COR-L47 (cell line): ENCODE measurements around the gene CDYL2.
"Not testable (repeated sequence)": the region's sequence is repeated elsewhere in the genome, so short reads cannot be mapped to it uniquely, and the experiment has no call there.

ENCODE experiments used
- DNase-seq: peaks from one replicate; lab custom pipeline; 2025; lab: John Stamatoyannopoulos, UW

Gene CDYL2

DNA sequence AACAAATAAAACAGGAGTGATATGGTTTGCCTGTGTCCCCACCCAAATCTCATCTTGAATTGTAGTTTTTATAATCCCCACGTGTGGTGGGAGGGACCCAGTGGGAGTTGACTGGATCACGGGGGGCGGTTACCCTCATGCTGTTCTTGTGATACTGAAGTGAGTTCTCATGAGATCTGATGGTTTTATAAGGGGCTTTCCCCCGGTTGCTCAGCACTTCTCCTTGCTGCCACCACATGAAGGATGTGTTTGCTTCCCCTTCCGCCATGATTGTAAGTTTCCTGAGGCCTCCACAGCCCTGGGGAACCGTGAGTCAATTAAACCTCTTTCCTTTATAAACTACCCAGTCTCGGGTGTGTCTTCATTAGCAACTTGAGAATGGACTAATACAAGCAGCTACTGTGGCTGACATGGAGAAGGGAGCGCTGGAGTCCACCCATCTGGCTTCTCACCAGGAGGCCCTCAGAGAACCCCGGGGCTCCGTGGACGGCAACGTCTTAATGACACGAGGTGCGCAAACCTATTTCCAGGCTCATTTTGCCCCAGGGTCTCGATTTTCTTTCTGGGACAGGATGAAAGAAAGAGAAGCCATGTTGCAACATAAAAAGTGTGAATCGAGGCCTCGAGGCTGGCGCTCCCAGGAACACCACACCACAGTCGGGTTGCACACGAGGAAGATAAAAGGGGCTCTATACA, 134.1 kb downstream of the CDYL2 start:
- no peak for DNase-seq

DNA sequence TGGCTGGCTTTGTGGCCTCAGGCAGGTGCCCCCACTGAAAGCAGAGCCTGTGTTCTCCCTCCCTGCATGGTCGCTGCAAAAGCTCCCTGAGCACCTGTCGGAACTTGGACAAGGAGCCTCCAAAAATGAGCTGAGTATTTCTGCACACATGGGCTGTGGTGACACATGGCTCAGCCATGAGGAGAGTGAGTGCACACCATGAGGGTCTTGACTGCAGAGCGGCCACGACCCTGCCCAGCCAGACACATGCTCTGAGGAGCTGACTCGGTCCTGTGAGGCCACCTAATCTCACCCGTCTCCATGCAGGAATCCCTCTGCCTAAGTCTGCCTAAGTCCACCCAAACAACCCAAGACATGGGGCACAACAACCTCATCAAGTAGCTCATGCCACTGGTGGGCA, 134.7 kb downstream of the CDYL2 start:
- DNase-seq: no peak

DNA sequence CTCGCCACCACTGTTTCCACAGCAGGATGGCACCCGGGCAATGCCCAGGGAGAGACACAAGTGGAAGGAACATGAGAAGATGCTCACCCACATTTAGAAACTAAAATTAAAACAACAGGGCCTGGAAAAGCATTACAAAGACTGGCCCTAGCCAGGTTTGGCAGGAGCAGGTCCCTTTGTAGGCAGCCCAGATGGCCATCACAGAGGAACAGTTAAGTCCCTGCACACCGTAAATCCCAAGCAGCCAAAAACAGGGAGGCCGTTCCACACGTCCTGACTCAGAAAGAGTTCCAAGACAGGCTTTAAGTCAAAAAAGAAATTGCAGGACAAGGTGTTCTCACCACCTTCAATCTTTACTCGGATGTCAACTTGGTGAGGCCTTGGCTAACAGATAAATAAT, 136.5 kb downstream of the CDYL2 start:
- DNase-seq: no peak

- DNase-seq: no peak
Observed at GRCh38 chr16:80667251-80667560, 137.2 kb downstream of the CDYL2 start.

- DNase-seq: no peak
Observed at GRCh38 chr16:80666378-80667250, 137.8 kb downstream of the CDYL2 start.

- no peak for DNase-seq
Observed at GRCh38 chr16:80665356-80665755, 139.0 kb downstream of the CDYL2 start.

GRCh38 chr16:80664786-80665185, 139.6 kb downstream of the CDYL2 start:
- no peak for DNase-seq

GRCh38 chr16:80664226-80664625, 140.2 kb downstream of the CDYL2 start:
- no peak for DNase-seq

DNA sequence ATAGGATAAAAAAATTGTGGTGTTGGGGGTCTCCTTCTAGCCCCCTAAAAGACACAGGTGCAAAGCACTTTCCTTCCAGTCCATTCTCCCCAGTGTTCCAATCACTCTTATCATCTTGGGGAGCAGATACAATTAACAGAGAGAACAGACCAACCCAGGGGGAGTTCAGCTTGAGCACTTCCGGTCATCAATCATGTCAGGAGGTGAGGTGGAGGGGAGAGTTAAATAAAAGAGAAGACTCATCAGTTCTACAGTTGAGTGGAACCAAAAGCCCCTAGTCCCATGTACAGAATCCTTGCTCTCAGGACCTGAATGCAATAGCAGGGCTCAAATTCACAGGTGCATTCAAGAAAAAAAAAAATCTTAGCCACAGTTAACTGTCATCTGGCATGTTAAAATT, 141.3 kb downstream of the CDYL2 start:
- no peak for DNase-seq

- no peak for DNase-seq
Observed at GRCh38 chr16:80659865-80660264, 144.5 kb downstream of the CDYL2 start.

- no peak for DNase-seq
Observed at GRCh38 chr16:80656711-80657150, 147.7 kb downstream of the CDYL2 start.

DNA sequence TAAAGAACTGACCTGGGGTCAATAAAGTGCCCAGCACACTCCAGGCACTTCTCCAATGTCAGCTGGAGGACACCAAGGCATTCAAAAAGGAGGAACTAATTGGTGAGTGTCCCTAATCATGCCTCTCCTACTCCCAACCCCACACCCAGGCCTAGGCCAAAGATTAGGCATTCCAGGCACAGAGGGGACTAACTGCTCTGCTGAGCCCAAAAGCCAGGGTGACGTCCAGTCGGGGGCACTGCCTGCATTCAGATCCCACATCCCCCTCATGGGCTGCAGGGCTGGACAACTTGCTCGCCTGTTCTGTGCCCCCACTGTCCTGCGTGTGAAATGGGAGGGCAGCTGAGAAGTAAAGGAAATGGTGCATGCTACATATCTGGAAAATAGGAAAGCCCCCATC, 148.2 kb downstream of the CDYL2 start:
- DNase-seq: no peak

- no peak for DNase-seq
Observed at GRCh38 chr16:80655751-80656150, 148.6 kb downstream of the CDYL2 start.

GRCh38 chr16:80654094-80654862, 150.1 kb downstream of the CDYL2 start:
- DNase-seq: no peak

- no peak for DNase-seq
Observed at GRCh38 chr16:80652441-80652840, 152.0 kb downstream of the CDYL2 start.

DNA sequence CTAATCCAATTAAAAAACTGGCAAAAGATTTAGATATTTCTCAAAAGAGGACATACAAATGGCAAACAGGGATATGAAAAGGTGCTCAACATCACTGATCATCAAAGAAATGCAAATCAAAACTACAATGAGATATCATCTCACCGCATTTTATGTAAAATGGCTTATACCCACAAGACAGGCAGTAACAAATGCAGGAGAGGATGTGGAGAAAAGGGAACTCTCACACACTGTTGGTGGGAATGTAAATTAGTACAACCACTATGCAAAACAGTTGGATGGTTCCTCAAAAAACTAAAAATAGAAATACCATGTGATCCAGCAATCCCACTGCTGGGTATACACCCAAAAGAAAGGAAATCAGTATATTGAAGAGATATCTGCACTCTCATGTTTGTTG, 154.1 kb downstream of the CDYL2 start:
- not testable (repeated sequence) for DNase-seq

- no peak for DNase-seq
Observed at GRCh38 chr16:80640316-80640715, 164.1 kb downstream of the CDYL2 start.

- no peak for DNase-seq
Observed at GRCh38 chr16:80639636-80640035, 164.8 kb downstream of the CDYL2 start.

- DNase-seq: no peak
Observed at GRCh38 chr16:80637621-80638020, 166.8 kb downstream of the CDYL2 start.

DNA sequence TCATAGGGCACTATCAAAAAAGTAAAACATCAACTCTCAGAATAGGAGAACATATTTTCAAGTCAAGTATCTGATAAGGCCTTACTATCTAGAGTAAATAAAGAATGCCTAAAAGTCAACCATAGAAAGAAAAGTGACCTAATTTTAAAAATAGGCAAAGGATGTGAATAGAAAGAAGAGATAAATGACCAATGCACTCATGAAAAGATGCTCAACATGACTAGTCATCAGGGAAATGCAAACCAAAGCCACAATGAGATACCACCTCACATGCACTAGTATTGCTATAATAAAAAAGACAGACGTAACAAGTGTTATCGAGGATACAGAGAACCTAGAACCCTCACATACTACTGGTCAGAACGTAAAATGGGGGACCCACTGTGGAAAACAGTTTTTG, 172.8 kb downstream of the CDYL2 start:
- no peak for DNase-seq

DNA sequence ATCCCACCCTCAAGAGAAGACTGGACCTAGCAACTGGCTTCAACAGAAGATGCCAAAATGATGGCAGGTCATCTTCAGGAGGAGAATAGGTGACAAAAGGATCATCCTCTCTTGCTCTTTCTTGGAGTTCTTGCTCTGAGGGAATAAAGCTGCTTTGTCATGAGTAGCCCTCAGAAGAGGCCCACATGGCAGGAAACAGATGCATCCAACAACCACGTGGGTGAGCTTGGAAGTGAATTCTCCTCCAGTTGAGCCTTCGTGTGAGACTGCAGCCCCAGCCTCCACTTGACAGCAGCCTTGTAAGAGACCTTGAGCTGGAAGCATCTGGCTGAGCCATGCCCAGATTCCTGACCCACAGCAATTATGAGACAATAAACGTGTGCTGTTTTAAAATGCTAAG, 176.1 kb downstream of the CDYL2 start:
- DNase-seq: no peak

GRCh38 chr16:80627108-80627507, 177.3 kb downstream of the CDYL2 start:
- DNase-seq: no peak

GRCh38 chr16:80623376-80623775, 181.0 kb downstream of the CDYL2 start:
- no peak for DNase-seq
